CD8-positive, alpha-beta memory T cell (primary cell): ENCODE results near the gene CLPTM1L. TPM values are rescaled to one million over a fixed set of nuclear protein-coding genes. Genes with fewer than 3 reads are reported as not detected.

Source experiments
- CTCF ChIA-PET: fragments of 350-600 bp; sonication (Branson Sonifier 250); formaldehyde crosslinking; loops from one replicate; lab custom pipeline; 2021; ENCODE audit warnings: antibody characterized with exemption; lab: Charles Lee
- POLR2A ChIA-PET: fragments of 350-600 bp; sonication (Branson Sonifier 250); formaldehyde crosslinking; loops from one replicate; lab custom pipeline; 2021; ENCODE audit warnings: antibody characterized with exemption; lab: Charles Lee
- DNase-seq, 5 donors: peaks; one replicate each; pipeline versions ENCODE4 v3.0.0 to v3.0.0-alpha.2; 2020 to 2022; ENCODE audit warnings: mixed read lengths in 1 of 5
- H3K27ac ChIP-seq: one replicate; pipeline ENCODE4 v1.7.0; 2013; ENCODE audit warnings: low read depth, mild to moderate bottlenecking, low read length, moderate library complexity
- H3K27me3 ChIP-seq: 2 replicates; pipeline ENCODE4 v1.7.0; 2013; ENCODE audit warnings: low read length, mild to moderate bottlenecking; ENCODE audit not compliant: insufficient read depth, poor library complexity, severe bottlenecking
- H3K36me3 ChIP-seq: 2 replicates; pipeline ENCODE4 v1.7.0; 2013; ENCODE audit warnings: mild to moderate bottlenecking, low read length, moderate library complexity; ENCODE audit not compliant: insufficient read depth
- H3K4me1 ChIP-seq: 2 replicates; pipeline ENCODE4 v1.7.0; 2013; ENCODE audit warnings: mild to moderate bottlenecking, low read length, moderate library complexity; ENCODE audit not compliant: insufficient read depth
- H3K4me3 ChIP-seq: 2 replicates; pipeline ENCODE4 v1.7.0; 2013; ENCODE audit warnings: mild to moderate bottlenecking, low read length
- H3K9me3 ChIP-seq: 2 replicates; pipeline ENCODE4 v1.7.0; 2013; ENCODE audit warnings: mild to moderate bottlenecking, low read length
- H3K27ac Mint-ChIP-seq, 8 donors: one replicate each; pipeline ENCODE4 v1.8.0; 2020 to 2021; ENCODE audit warnings: mixed read lengths in 8 of 8, mild to moderate bottlenecking in 6 of 8, inconsistent platforms in 3 of 8, moderate library complexity in 3 of 8
- H3K27me3 Mint-ChIP-seq, 2 donors: one replicate each; pipeline ENCODE4 v1.8.0; 2020 to 2021; ENCODE audit warnings: mixed read lengths in 2 of 2, mild to moderate bottlenecking in 1 of 2, moderate library complexity in 1 of 2
- H3K36me3 Mint-ChIP-seq, 3 donors: one replicate each; pipeline ENCODE4 v1.8.0; 2020 to 2021; ENCODE audit warnings: mixed read lengths in 3 of 3, inconsistent platforms in 1 of 3, mild to moderate bottlenecking in 1 of 3
- H3K4me1 Mint-ChIP-seq, 3 donors: one replicate each; pipeline ENCODE4 v1.8.0; 2020 to 2021; ENCODE audit warnings: mixed read lengths in 3 of 3, inconsistent platforms in 1 of 3, mild to moderate bottlenecking in 1 of 3
- H3K4me3 Mint-ChIP-seq, 7 donors: one replicate each; pipeline ENCODE4 v1.8.0; 2020 to 2021; ENCODE audit warnings: mixed read lengths in 7 of 7, mild to moderate bottlenecking in 6 of 7, moderate library complexity in 4 of 7, inconsistent platforms in 2 of 7
- H3K9me3 Mint-ChIP-seq, 5 donors: one replicate each; pipeline ENCODE4 v1.8.0; 2020 to 2022; ENCODE audit warnings: mixed read lengths in 5 of 5, mild to moderate bottlenecking in 3 of 5, moderate library complexity in 2 of 5, inconsistent platforms in 1 of 5
- polyA plus RNA-seq: library from polyadenylated mRNA; unstranded; fragments of 300-500 nt; fragmentation: Illumina TruSeq; gene quantifications from one replicate; pipeline ENCODE4 v1.2.3, GENCODE V29; 2021
- total RNA-seq, 2 experiments: library from RNA; stranded (reverse); gene quantifications; one replicate each; pipeline ENCODE4 v1.2.3, GENCODE V29; 2021

CLPTM1L gene
- total and polyA plus RNA-seq, 3 experiments from 2014 or later = 68.1 to 110 (median 109) TPM

- H3K4me1 Mint-ChIP-seq = no peaks in the 10 kb centered on the region
- no peak overlapping the region for H3K4me3 Mint-ChIP-seq
- no peaks in the 10 kb centered on the region for H3K36me3 ChIP-seq
- POLR2A ChIA-PET = no interaction called here
- H3K9me3 Mint-ChIP-seq = no peaks in the 10 kb centered on the region
- no peak overlapping the region for H3K4me3 ChIP-seq
- H3K9me3 ChIP-seq = no peaks in the 10 kb centered on the region
- DNase-seq = no peak
- CTCF ChIA-PET = interaction anchor here (1.1 kb wide), 1 partner anchor 30 kb away, joined by 4 read pairs; no protein-coding TSS in a partner anchor
- peaks cover 0 to 3% of the 10 kb centered on the region in 2 donors for H3K27me3 Mint-ChIP-seq
- no peak overlapping the region for H3K27ac ChIP-seq
- no peak overlapping the region for H3K27ac Mint-ChIP-seq
- H3K27me3 ChIP-seq = no peaks in the 10 kb centered on the region
- H3K4me1 ChIP-seq = no peaks in the 10 kb centered on the region
- peaks cover 0 to under 1% (median 0%) of the 10 kb centered on the region in 3 donors for H3K36me3 Mint-ChIP-seq
Measured at GRCh38 chr5:1282131-1282992, 62.5 kb downstream of the CLPTM1L start.

- ChIA-PET POLR2A (no interaction called here), CTCF (no interaction called here)
- no peak overlapping the region for H3K27ac Mint-ChIP-seq
- H3K9me3 ChIP-seq = no peaks in the 10 kb centered on the region
- H3K9me3 Mint-ChIP-seq = no peaks in the 10 kb centered on the region
- H3K36me3 ChIP-seq = no peaks in the 10 kb centered on the region
- H3K4me1 ChIP-seq = no peaks in the 10 kb centered on the region
- no peak overlapping the region for H3K4me3 ChIP-seq
- H3K4me3 Mint-ChIP-seq = no peak overlapping the region
- no peaks in the 10 kb centered on the region for H3K36me3 Mint-ChIP-seq
- no peaks in the 10 kb centered on the region for H3K27me3 Mint-ChIP-seq
- DNase-seq = no peak
- no peak overlapping the region for H3K27ac ChIP-seq
- H3K27me3 ChIP-seq = no peaks in the 10 kb centered on the region
- H3K4me1 Mint-ChIP-seq = peaks cover 0 to 4% (median 0%) of the 10 kb centered on the region in 3 donors
Measured at GRCh38 chr5:1281038-1281882, 63.6 kb downstream of the CLPTM1L start.

- Histone ChIP-seq H3K27me3 (no peaks in the 10 kb centered on the region), H3K4me3 (no peak overlapping the region), H3K9me3 (no peaks in the 10 kb centered on the region), H3K36me3 (no peaks in the 10 kb centered on the region), H3K4me1 (no peaks in the 10 kb centered on the region), H3K27ac (no peak overlapping the region)
- Mint-ChIP-seq H3K4me1 (peaks cover 0 to 4% (median 0%) of the 10 kb centered on the region in 3 donors), H3K4me3 (no peak overlapping the region), H3K9me3 (no peaks in the 10 kb centered on the region), H3K36me3 (no peaks in the 10 kb centered on the region), H3K27me3 (no peaks in the 10 kb centered on the region), H3K27ac (no peak overlapping the region)
- POLR2A ChIA-PET = interaction anchor here (0.6 kb wide), 1 partner anchor 87 kb away, joined by 4 read pairs; no protein-coding TSS in a partner anchor
- no peak for DNase-seq
- CTCF ChIA-PET = no interaction called here
Measured at GRCh38 chr5:1280177-1281037, 64.5 kb downstream of the CLPTM1L start.

GRCh38 chr5:1279443-1280151, 65.3 kb downstream of the CLPTM1L start:
- no peak for DNase-seq
- Mint-ChIP-seq H3K4me3 (no peak overlapping the region), H3K27ac (no peak overlapping the region), H3K36me3 (no peaks in the 10 kb centered on the region), H3K4me1 (peaks cover 0 to 4% (median 0%) of the 10 kb centered on the region in 3 donors), H3K9me3 (no peaks in the 10 kb centered on the region), H3K27me3 (no peaks in the 10 kb centered on the region)
- ChIA-PET POLR2A (interaction anchor here (0.6 kb wide), 1 partner anchor 87 kb away, joined by 4 read pairs; no protein-coding TSS in a partner anchor), CTCF (no interaction called here)
- Histone ChIP-seq H3K36me3 (no peaks in the 10 kb centered on the region), H3K4me3 (no peak overlapping the region), H3K9me3 (no peaks in the 10 kb centered on the region), H3K27me3 (no peaks in the 10 kb centered on the region), H3K27ac (no peak overlapping the region), H3K4me1 (no peaks in the 10 kb centered on the region)

- H3K4me3 Mint-ChIP-seq = no peak overlapping the region
- H3K9me3 ChIP-seq = no peaks in the 10 kb centered on the region
- peaks cover 0 to 4% (median 0%) of the 10 kb centered on the region in 3 donors for H3K4me1 Mint-ChIP-seq
- peak in 1 of 5 donors; percentile 42 for DNase-seq
- no peaks in the 10 kb centered on the region for H3K36me3 Mint-ChIP-seq
- H3K27me3 ChIP-seq = no peaks in the 10 kb centered on the region
- H3K9me3 Mint-ChIP-seq = no peaks in the 10 kb centered on the region
- H3K27ac ChIP-seq = no peak overlapping the region
- no peaks in the 10 kb centered on the region for H3K4me1 ChIP-seq
- no peaks in the 10 kb centered on the region for H3K27me3 Mint-ChIP-seq
- ChIA-PET POLR2A (no interaction called here), CTCF (no interaction called here)
- no peaks in the 10 kb centered on the region for H3K36me3 ChIP-seq
- no peak overlapping the region for H3K27ac Mint-ChIP-seq
- H3K4me3 ChIP-seq = no peak overlapping the region
Measured at GRCh38 chr5:1278656-1279442, 66.0 kb downstream of the CLPTM1L start.

- Mint-ChIP-seq H3K9me3 (no peaks in the 10 kb centered on the region), H3K4me1 (peaks cover 0 to 4% (median 0%) of the 10 kb centered on the region in 3 donors), H3K4me3 (no peak overlapping the region), H3K27me3 (no peaks in the 10 kb centered on the region), H3K36me3 (no peaks in the 10 kb centered on the region), H3K27ac (no peak overlapping the region)
- H3K4me1 ChIP-seq = no peaks in the 10 kb centered on the region
- no peak for DNase-seq
- no peaks in the 10 kb centered on the region for H3K36me3 ChIP-seq
- CTCF ChIA-PET = no interaction called here
- no peak overlapping the region for H3K27ac ChIP-seq
- H3K27me3 ChIP-seq = no peaks in the 10 kb centered on the region
- H3K4me3 ChIP-seq = no peak overlapping the region
- H3K9me3 ChIP-seq = no peaks in the 10 kb centered on the region
- POLR2A ChIA-PET = no interaction called here
Measured at GRCh38 chr5:1278216-1278615, 66.7 kb downstream of the CLPTM1L start.

- H3K27me3 ChIP-seq = no peaks in the 10 kb centered on the region
- H3K36me3 Mint-ChIP-seq = no peaks in the 10 kb centered on the region
- H3K4me3 ChIP-seq = no peak overlapping the region
- no peak overlapping the region for H3K27ac Mint-ChIP-seq
- H3K4me1 ChIP-seq = no peaks in the 10 kb centered on the region
- DNase-seq = no peak
- H3K27ac ChIP-seq = no peak overlapping the region
- no peaks in the 10 kb centered on the region for H3K36me3 ChIP-seq
- POLR2A ChIA-PET = no interaction called here
- H3K27me3 Mint-ChIP-seq = no peaks in the 10 kb centered on the region
- no peak overlapping the region for H3K4me3 Mint-ChIP-seq
- H3K4me1 Mint-ChIP-seq = peaks cover 0 to 4% (median 0%) of the 10 kb centered on the region in 3 donors
- CTCF ChIA-PET = no interaction called here
- H3K9me3 ChIP-seq = no peaks in the 10 kb centered on the region
- no peaks in the 10 kb centered on the region for H3K9me3 Mint-ChIP-seq
Measured at GRCh38 chr5:1277781-1278180, 67.1 kb downstream of the CLPTM1L start.
